GM18517 (cell line): Measurements from ENCODE around the gene AFF3.

ENCODE experiments used
- ATAC-seq: cut with Tn5 transposase; IDR thresholded peaks from one replicate; pipeline ENCODE4 v1.9.1; 2021; ENCODE audit warnings: mild to moderate bottlenecking, moderate library complexity; ENCODE audit not compliant: unreplicated experiment

The AFF3 gene

DNA sequence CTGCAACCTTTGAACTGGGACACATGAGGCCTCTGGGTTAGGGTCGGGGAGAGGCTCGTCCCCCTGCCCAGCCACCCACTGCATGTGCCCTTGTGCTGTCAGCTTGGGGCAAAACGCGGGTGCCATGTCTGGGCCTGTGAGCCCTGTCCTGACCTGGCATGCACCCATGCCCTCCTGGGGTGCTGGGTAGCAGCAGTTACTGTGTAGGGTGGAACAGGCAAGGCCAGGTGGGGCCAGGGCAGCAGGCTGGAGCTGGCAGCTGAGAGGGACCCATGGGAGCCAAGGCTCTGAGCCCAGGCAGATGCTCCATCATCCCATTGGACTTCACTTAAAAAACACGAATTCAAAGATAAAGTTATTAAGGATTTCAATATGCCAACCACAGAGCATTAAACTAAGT is 518.8 kb downstream of the AFF3 start:
- ATAC-seq = no peak

DNA sequence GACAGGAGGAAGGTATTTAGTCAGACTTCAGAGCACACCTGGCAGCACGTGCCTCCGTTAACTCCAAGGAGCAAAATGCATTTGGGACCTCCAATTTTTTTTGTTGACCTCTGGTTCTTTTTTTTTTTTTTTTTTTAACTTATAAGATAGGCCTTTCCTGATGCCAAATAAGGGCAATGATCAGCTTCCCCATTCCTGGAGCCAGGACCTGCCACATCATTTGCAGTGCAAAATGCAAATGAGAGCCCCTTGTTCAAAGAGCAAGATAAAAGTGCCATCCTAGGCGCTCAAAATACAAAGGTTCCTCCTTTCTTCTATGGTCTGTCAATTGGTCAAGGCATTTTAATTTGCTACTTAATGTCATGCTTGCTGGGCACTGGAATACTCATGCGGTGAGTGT is 519.4 kb downstream of the AFF3 start:
- ATAC-seq = no peak

- no peak for ATAC-seq
Observed at GRCh38 chr2:99622534-99622933, 519.9 kb downstream of the AFF3 start.

DNA sequence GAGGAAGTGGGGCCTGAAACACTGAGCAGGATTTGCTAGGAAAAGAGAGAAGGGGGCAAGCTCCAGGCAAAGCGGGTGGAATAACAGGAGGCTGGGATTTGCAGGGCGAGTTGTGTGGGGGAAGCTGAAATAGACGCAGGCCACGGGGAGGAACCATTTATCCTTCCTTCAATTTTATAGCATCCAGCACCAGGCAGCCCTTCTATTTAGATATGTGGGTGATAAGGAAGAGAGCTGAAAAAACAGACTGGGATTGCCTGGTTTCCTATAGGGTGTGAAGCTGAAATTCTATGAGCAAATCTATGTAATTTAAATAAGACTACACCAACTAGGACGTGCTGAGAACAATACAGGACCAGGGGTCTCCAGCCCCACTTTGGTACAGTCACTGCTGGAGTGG is 520.6 kb downstream of the AFF3 start:
- no peak for ATAC-seq

GRCh38 chr2:99621106-99621505 is 521.3 kb downstream of the AFF3 start:
- ATAC-seq = no peak

DNA sequence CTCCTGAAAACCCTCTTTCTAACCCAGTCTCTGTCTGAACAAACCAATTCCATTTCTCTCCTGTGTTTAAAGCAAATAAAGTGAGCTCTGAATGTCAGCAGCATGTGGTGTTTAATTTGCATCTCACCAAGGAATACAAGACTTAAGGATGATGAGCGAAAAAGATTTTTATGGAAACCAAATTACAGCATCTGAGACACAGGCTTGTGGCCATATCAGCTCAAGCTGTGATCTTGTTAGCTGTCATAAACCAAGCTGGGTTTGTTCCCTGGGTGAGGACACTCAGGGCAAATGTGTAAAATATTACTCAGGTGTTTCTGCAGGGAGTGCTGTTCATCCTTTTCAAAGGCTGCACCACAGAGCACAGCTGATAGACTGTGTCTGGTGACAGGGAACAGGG is 523.2 kb downstream of the AFF3 start:
- no peak for ATAC-seq

GRCh38 chr2:99618579-99619097 is 523.8 kb downstream of the AFF3 start:
- ATAC-seq = no peak

DNA sequence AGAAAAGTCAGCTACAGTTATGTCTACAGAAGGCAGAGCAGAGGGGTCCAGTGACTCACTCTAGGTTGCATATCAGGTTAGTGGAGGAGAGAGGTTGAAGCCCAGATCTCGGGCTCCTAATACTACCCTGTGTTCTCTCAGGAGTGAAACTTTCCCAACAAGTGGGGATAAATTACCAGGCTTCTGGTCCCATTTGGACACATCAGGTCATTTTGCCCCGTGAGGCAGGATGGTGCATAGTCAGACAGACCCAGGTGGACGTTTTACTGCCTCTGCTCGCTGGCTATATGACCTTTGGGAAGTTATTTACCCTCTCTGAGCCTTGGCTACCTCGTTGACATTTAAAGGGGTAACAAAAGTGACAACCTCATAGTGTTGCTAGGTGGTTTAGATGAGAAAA is 524.6 kb downstream of the AFF3 start:
- no peak for ATAC-seq

DNA sequence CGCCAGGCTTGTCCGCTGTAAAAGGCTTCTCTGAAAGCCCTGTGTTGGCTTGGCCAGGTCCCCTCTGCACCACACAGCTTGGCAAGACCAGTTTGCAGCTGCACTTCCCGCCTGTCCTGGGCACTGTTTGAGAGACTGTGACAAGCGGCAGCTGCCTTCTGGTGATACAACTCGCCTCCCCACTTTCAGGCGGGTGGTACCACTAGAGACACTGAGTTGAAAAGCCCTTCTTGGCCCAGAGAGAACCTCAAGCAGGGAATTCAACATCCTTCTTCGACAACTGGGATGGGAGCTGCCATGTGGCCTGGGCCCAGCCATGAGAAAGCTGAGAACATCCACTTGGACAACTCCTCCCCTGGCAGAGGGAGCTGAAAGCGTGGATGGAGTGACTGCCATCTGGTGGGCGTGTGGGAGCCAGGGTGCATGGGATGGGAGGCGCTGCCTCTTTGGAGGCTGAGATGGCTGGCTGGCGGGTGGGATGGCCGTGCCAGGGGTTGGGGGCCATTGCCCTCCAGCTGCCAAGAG is 527.1 kb downstream of the AFF3 start:
- no peak for ATAC-seq

- no peak for ATAC-seq
Observed at GRCh38 chr2:99613980-99614379, 528.4 kb downstream of the AFF3 start.

DNA sequence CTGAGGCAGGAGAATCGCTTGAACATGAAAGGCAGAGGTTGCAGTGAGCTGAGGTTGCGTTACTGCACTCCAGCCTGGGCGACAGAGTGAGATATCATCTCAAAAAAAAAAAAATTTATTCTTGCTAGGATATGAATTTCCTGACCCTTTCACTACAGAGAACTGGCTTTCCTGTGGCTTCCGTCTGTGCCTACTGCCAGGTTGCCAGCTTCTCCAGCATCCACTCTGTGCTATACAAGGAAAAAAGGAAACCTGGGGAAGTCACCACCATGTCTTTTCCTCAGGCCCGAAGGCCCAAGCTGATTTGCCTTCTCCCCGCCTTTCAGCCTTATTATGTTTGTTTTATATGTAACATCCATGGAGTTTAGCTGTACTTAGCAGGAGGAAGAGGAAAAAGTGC is 530.6 kb downstream of the AFF3 start:
- ATAC-seq = no peak

- no peak for ATAC-seq
Observed at GRCh38 chr2:99611034-99611433, 531.4 kb downstream of the AFF3 start.

DNA sequence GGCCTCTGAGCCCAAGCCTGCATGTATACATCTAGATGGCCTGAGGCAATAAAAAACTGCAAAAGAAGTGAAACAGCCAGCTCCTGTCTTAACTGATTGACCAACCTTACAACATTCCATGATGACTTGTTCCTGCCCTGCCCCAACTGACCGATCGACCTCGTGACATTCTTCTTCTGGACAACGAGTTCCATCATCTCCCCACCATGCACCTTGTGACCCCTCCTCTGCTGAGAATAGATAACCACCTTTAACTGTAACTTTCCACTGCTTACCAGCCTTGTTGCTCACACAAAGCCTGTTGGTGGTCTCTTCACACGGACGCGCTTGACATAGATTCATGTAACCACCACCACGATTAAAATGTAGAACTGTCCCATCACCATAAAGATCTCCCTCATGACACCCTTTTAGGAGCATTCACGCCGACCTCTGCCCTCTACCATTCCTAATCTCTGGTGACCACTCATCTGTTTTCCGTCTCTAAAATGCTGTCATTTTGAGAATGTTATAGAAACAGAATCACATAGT is 532.5 kb downstream of the AFF3 start:
- no peak for ATAC-seq

GRCh38 chr2:99608861-99609260 is 533.5 kb downstream of the AFF3 start:
- ATAC-seq = no peak

DNA sequence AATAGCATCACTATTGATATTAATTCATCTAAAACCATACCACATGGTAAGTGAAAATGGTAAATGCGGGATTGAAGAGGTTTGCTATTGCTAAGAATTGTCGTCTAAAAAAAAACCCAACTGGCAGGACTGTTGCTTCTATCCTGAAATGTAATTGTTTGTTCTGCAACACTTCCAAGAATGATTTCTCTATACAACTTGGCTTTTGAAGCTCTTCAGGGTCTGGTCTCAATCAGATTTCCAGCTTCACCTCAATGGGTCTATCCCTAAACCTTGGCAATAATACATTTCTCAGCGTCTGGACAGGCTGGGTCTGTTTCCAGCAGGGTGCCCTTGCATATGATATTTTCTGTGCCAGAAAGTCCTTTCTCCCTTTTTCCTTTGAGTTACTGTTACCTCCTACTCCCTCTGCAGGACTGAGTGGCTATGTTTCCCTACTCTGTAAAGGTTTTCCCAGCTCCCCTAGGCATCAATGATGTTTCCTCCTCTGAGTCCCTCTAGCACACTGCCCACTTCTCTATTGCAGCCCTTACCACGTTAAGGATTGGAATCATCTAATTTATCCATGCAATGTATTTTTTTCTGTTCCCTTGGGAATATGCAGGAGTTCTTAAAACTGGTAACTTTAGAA is 534.4 kb downstream of the AFF3 start:
- no peak for ATAC-seq

DNA sequence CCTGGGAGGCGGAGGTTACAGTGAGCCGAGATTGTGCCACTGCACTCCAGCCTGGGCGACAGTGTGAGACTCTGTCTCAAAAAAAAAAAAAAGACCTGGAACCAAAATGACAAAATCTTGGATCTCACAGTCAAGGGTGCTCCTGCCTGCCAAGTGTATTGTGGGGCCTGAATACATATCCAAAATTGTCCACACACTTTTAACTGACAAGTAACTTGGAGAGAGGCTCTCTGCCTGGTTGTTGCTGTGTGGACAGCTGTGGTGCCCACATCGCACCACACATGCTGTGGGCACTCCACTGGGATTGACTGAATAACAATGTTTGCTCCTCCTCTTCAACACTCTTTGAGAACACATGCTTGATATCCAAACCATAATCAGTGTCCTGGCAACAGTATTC is 534.9 kb downstream of the AFF3 start:
- no peak for ATAC-seq

GRCh38 chr2:99605036-99605435 is 537.4 kb downstream of the AFF3 start:
- ATAC-seq = no peak

DNA sequence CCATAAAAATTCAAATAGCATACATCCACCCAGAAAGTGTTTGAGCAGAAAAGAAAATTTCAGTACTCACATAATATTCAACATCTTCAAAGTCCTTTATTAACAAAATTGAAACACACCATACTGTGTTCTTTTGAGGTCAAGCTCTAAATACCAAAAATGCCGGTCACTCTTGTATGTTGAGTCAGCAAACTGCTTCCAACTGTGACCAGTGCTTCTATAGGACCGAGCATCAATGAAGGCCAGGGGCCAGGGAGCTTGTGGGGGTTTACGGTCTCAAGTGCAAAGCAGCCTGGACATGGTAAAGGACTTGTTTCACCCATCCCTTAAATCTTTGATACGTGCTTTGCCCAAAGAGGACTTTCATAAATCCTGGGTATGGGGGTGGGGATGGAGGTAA is 539.9 kb downstream of the AFF3 start:
- no peak for ATAC-seq

GRCh38 chr2:99600981-99601651 is 541.3 kb downstream of the AFF3 start:
- no peak for ATAC-seq

DNA sequence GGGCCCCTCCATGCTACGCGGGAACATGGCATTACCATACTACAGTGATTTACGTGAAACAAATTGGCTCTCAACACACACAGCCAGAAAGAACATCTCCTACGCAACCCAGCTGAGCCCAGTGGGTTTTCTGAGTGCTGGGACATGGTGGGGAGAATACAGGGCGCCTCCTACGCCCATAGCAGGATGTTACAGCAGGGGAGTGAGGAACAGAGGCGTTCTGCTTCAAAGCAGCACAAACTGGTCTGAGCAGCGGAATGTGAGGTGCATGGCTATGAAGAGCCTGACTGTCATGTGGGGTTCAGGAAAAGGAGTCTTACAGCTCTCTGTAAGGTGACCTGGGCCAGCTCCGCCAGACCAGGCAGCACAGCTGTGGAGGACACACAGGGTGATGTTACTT is 543.9 kb downstream of the AFF3 start:
- ATAC-seq = no peak

DNA sequence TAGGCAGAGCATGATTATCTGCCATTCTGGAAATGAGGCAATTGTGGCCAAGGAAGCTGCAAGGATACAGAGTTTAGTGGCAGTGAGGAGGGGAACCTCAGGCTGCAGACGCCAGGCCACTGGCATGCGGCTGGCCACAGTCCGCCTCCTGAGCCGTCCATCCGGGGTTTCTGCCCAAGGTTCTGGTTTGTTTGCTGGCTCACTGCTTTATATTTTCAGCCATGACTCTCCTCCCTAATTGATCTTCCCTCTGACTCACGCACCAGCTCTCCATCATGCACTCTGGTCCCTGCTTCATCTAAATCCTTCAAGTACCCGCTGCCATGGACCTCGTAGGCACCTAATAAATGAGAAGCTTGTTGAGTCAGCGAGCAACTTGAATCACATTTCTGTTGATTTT is 544.8 kb downstream of the AFF3 start:
- ATAC-seq = no peak

DNA sequence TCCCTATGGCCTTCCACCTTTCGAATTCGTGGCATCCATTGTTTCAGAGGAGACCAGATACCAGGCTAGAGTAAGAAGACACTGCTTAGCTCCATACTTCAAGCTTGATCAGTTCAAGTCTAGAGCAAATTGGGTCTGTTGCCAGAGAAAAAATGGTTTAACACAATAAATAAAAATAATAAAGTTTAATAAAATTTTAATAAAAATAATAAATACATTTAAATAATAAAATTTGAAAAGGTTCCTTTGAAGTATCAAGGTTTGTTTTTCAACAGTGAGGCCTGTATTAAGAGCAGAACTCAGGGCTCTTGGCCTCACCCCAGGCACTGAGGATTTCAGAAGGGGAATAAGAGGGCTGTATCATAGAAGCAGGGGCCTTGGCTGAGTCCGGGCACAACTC is 547.0 kb downstream of the AFF3 start:
- ATAC-seq = no peak
